Measurements from ENCODE around the gene GATA2.

GATA2 gene

DNA sequence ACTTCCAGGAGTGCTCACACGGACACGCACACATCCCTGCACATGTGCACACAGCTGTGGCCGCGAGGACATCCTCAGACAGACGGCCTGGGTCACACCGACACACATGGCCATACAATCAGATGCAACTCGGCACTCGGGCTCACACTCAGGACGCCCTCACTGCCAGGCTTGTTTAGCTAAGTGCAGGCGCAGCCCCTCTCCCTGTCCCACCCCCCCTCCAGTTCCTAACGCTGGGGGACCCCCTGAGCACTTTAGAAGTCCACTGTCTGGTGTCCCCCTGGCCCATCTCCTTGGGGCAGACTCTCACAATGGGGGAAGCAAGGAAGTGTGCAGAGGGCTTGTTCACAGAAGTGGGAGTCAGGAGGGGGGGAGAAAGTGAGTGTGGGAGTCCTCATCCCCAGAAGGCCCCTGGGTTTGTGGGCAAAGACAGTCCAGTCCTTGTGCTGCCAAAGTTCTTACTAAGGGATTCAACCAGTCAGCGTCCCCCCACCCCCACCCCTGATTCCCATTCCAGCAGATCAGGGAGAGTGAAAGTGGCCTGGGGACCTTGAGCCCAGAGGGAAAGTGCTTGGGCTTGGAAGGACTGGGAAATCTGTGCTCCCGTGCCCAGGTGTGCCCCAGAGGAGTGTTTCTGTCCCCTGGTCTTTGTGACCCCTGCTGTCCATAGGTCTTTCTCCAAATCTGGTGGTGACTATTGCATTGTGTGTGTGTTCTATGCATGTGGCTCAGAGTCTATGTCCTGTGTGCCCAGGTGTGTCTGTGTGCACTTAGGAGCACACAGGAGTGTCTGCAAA lies 767 bp upstream of the GATA2 start:
- CTCF ChIA-PET, result no interaction called here
- no peak for DNase-seq (ENCODE audit: low spot score)
- TF ChIP-seq CTCF (conservative IDR thresholded peaks at IDR 0.05; ENCODE audit: low read depth), result no peak
- POLR2A ChIA-PET (ENCODE audit: low non-redundant PET), result no interaction called here
- H3K27ac ChIP-seq, result no peak overlapping the region

DNA sequence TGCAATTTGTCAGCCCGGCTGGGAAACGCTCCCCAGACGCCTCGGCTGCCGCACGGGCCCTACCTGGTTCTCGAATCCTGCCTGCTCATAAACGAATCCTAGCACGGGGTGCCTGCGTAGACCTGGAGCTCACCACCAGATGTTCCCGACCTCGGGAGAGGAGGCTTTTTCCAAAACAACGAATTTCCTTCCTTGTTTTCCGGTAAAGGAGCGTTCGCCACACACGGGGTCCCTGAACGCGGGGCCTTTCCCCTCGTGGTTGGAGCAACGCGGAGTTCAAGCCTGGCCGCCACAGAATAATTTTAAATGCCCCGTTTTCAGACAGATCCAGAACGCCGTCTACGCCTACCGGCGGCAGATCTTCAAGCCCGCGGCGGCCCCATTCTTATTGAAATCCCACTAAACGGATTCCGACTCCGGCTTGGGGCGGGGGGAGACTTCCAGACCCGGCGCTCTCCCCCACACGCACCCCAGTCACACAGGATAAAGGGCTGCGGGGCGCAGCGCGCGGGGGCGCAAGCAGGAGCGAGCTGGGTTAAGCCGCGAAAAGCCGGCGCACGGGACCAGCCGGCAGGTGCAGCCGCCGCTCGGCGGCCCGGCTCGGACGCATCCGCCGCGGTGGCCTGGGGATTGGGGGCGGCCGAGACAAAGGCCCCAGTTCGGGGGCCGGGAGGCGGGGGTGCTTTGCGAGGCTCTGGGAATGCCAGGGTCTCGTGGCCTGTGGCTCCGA lies 895 bp downstream of the GATA2 start:
- H3K27ac ChIP-seq, result no peak overlapping the region

GRCh38 chr3:128491691-128491940 lies 1.4 kb downstream of the GATA2 start:
- no peak for TF ChIP-seq CTCF (conservative IDR thresholded peaks at IDR 0.05; ENCODE audit: low read depth)
- ChIA-PET CTCF (no interaction called here), POLR2A (ENCODE audit: low non-redundant PET) (no interaction called here)
- DNase-seq (ENCODE audit: low spot score), result no peak
- no peak overlapping the region for H3K27ac ChIP-seq

More for the DNA sequence above, 895 bp downstream of the GATA2 start:
- ChIA-PET POLR2A (ENCODE audit: low non-redundant PET) (no interaction called here), CTCF (no interaction called here)
- TF ChIP-seq CTCF (conservative IDR thresholded peaks at IDR 0.05; ENCODE audit: low read depth), result no peak
- no peak for DNase-seq (ENCODE audit: low spot score)

DNA sequence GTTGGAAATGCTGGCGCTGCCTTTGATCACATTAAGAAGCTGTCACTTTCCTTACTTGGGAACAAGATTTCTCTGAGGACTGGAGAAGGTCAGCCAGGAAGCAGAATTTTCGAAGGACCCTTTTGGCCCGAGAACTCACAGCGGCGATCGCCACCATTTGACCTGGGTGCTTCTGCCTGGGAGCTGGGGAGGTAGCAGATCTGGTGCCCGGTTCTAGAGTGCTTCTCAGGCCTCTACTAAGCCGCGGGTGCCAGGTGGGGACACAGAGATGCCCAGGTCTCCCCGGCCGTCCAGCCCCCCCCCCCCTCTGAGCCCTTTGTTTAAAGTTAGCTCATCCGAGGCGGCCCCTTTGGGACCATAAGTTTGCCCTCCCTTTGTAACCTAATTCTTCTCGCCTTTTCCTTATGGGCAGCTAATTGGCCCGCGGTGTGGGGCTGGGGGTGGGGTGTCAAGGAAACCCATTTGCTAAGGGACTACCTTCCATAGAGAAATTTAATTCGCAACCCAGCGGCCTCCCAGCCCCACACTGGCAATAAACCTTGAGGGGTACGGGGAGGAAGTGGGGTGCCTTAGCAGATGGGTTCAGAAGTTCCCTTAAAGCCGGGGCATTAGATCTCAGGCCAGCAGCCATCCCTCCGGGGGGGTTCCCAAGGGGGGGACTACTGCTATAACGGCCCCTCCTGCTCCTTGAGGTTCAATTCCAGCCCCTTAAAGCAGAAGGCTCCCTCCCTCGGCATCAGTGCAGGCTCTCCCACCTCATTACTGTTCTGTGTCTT lies 1.9 kb downstream of the GATA2 start:
- TF ChIP-seq CTCF (conservative IDR thresholded peaks at IDR 0.05; ENCODE audit: low read depth), result no peak
- ChIA-PET POLR2A (ENCODE audit: low non-redundant PET) (no interaction called here), CTCF (interaction anchor here (0.7 kb wide), 1 partner anchor 265 kb away, joined by 3 read pairs; no protein-coding TSS in a partner anchor)
- DNase-seq (ENCODE audit: low spot score), result no peak
- H3K27ac ChIP-seq, result no peak overlapping the region

DNA sequence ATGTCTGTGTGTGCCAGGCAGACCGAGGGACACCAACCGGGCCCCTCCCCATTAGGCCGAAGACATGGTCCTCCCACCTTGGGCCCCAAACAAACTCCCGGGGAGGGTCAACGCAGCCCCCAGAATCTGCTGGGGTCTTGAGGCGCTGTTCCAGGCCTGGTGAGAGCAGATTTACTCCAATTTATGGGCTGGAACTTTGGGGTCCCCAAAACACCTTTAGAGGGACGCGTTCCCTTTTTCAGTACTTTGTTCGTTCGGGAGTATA lies 2.4 kb downstream of the GATA2 start:
- DNase-seq (ENCODE audit: low spot score), result no peak
- POLR2A ChIA-PET (ENCODE audit: low non-redundant PET), result no interaction called here
- no peak for TF ChIP-seq CTCF (conservative IDR thresholded peaks at IDR 0.05; ENCODE audit: low read depth)
- no peak overlapping the region for H3K27ac ChIP-seq
- CTCF ChIA-PET, result interaction anchor here (0.5 to 1.5 kb wide), 4 partner anchors 17 to 264 kb away, joined by 3 to 12 read pairs (median 4); no protein-coding TSS in a partner anchor

GRCh38 chr3:128489927-128490649 lies 2.9 kb downstream of the GATA2 start:
- ChIA-PET CTCF (interaction anchor here (0.5 to 1.5 kb wide), 6 partner anchors 18 to 154 kb away, joined by 3 to 12 read pairs (median 4); no protein-coding TSS in a partner anchor), POLR2A (ENCODE audit: low non-redundant PET) (no interaction called here)
- peak; percentile 14; the same call in 1 of the 2 replicates for TF ChIP-seq CTCF (conservative IDR thresholded peaks at IDR 0.05; ENCODE audit: low read depth)
- H3K27ac ChIP-seq, result peak overlapping the region; percentile 62
- no peak for DNase-seq (ENCODE audit: low spot score)
